D721Med (cell line): Measurements from ENCODE around the gene STAMBPL1.

Experiments
- DNase-seq: peaks from one replicate; pipeline ENCODE4 v3.0.0; 2011; ENCODE audit warnings: low spot score; ENCODE audit not compliant: insufficient read length
- FAIRE-seq: peaks from 2 replicates; lab custom pipeline; 2011; peaks lifted over from hg19 to GRCh38; lab: Jason Lieb, UNC
- CTCF ChIP-seq: IDR thresholded peaks from 2 replicates; pipeline ENCODE4 v1.5.1; 2012; ENCODE audit warnings: mild to moderate bottlenecking, control low read depth; ENCODE audit not compliant: insufficient read depth; ENCODE audit errors: missing control alignments

Gene STAMBPL1

GRCh38 chr10:88938039-88938438, 58.0 kb downstream of the STAMBPL1 start:
- TF ChIP-seq CTCF: no peak
- no peak for DNase-seq
- no peak for FAIRE-seq

- TF ChIP-seq CTCF: no peak
- DNase-seq (no peak), FAIRE-seq (no peak)
Measured at GRCh38 chr10:88938938-88939337, 58.9 kb downstream of the STAMBPL1 start.

GRCh38 chr10:88941026-88941425, 61.0 kb downstream of the STAMBPL1 start:
- TF ChIP-seq CTCF: no peak
- no peak for DNase-seq
- FAIRE-seq: no peak

GRCh38 chr10:88943778-88944177, 63.7 kb downstream of the STAMBPL1 start:
- no peak for FAIRE-seq
- no peak for TF ChIP-seq CTCF
- no peak for DNase-seq

- TF ChIP-seq CTCF: no peak
- DNase-seq (no peak), FAIRE-seq (no peak)
Measured at GRCh38 chr10:88944813-88945212, 64.8 kb downstream of the STAMBPL1 start.

- DNase-seq: no peak
- FAIRE-seq: no peak
- no peak for TF ChIP-seq CTCF
Measured at GRCh38 chr10:88946200-88946599, 66.2 kb downstream of the STAMBPL1 start.

GRCh38 chr10:88946965-88947590, 67.0 kb downstream of the STAMBPL1 start:
- DNase-seq: no peak
- no peak for TF ChIP-seq CTCF
- FAIRE-seq: no peak
